ENCODE measurements around the gene ALAD.
A peak's percentile ranks its signal among the peaks of the same experiment; 100 is the strongest.
"Not testable (repeated sequence)": the region's sequence is repeated elsewhere in the genome, so short reads cannot be mapped to it uniquely, and the experiment has no call there.

ALAD gene

GRCh38 chr9:113372059-113372458, 29.0 kb downstream of the ALAD start:
- no peak for DNase-seq

GRCh38 chr9:113370806-113371325, 30.2 kb downstream of the ALAD start:
- DNase-seq: no peak

GRCh38 chr9:113369855-113370140, 31.3 kb downstream of the ALAD start:
- DNase-seq: no peak

GRCh38 chr9:113368982-113369854, 31.9 kb downstream of the ALAD start:
- DNase-seq: no peak

GRCh38 chr9:113368348-113368981, 32.6 kb downstream of the ALAD start:
- no peak for DNase-seq

- not testable (repeated sequence) for DNase-seq
Observed at GRCh38 chr9:113365652-113366051, 35.4 kb downstream of the ALAD start.

GRCh38 chr9:113364951-113365350, 36.1 kb downstream of the ALAD start:
- DNase-seq: no peak

GRCh38 chr9:113363336-113363735, 37.7 kb downstream of the ALAD start:
- no peak for DNase-seq

- no peak for DNase-seq
Observed at GRCh38 chr9:113361304-113362018, 39.6 kb downstream of the ALAD start.

GRCh38 chr9:113360242-113360842, 40.7 kb downstream of the ALAD start:
- no peak for DNase-seq

- no peak for DNase-seq
Observed at GRCh38 chr9:113359385-113359784, 41.7 kb downstream of the ALAD start.

GRCh38 chr9:113356686-113357292, 44.3 kb downstream of the ALAD start:
- DNase-seq: no peak

GRCh38 chr9:113355040-113355596, 46.0 kb downstream of the ALAD start:
- DNase-seq: no peak

GRCh38 chr9:113352411-113352810, 48.7 kb downstream of the ALAD start:
- no peak for DNase-seq

GRCh38 chr9:113352006-113352405, 49.1 kb downstream of the ALAD start:
- DNase-seq: no peak

GRCh38 chr9:113350937-113351336, 50.1 kb downstream of the ALAD start:
- DNase-seq: no peak

GRCh38 chr9:113350107-113350661, 50.9 kb downstream of the ALAD start:
- peak; percentile 4 to 33 for DNase-seq

- peak in 1 of 2 experiments; percentile 67 for DNase-seq
Observed at GRCh38 chr9:113349445-113350094, 51.5 kb downstream of the ALAD start, which contains the start of gene BSPRY. Gene BSPRY (plus strand): TSS chr9:113349541. CDS start chr9:113349580, 39 bp downstream.

- DNase-seq: no peak
Observed at GRCh38 chr9:113349066-113349444, 52.0 kb downstream of the ALAD start.

GRCh38 chr9:113348437-113348836, 52.6 kb downstream of the ALAD start:
- DNase-seq: no peak

GRCh38 chr9:113345671-113346070, 55.4 kb downstream of the ALAD start:
- DNase-seq: no peak

All from NCI-H526 (cell line).